ENCODE data around the gene PRSS35.

- TF ChIP-seq CTCF (conservative IDR thresholded peaks at IDR 0.05; ENCODE audit: low read length) (no peak), EZH2phosphoT487 (IDR thresholded peaks at IDR 0.05; ENCODE audit: borderline replicate concordance) (no peak)
Observed at GRCh38 chr6:83470001-83470400, 42.3 kb upstream of the PRSS35 start.

Measured in Loucy (cell line).